OCI-LY7 (cell line): ENCODE results near the gene TMEM238L. TPM values are rescaled to one million over a fixed set of nuclear protein-coding genes. Genes with fewer than 3 reads are reported as not detected.
"Not testable (repeated sequence)": the region's sequence is repeated elsewhere in the genome, so short reads cannot be mapped to it uniquely, and the experiment has no call there.

Experiments
- Bru-seq: library from RNA; stranded (reverse); fragments of 400-500 nt; gene quantifications from one replicate; lab custom pipeline; 2021; lab: Mats Ljungman, UMichigan
- BruChase-seq, 2 experiments: library from RNA; stranded (reverse); fragments of 400-500 nt; gene quantifications; one replicate each; lab custom pipeline; 2021; lab: Mats Ljungman, UMichigan
- BruUV-seq: library from RNA; stranded (reverse); fragments of 400-500 nt; replicated peaks from 2 replicates; lab custom pipeline; 2021; lab: Mats Ljungman, UMichigan
- CTCF ChIA-PET: fragments of 300-600 bp; sonication (Branson Sonifier 250); formaldehyde crosslinking; loops from one replicate; lab custom pipeline; 2022; ENCODE audit warnings: antibody characterized with exemption; ENCODE audit not compliant: unreplicated experiment; lab: Charles Lee
- POLR2A ChIA-PET: fragments of 300-600 bp; sonication (Branson Sonifier 250); formaldehyde crosslinking; loops from one replicate; lab custom pipeline; 2022; ENCODE audit warnings: antibody characterized with exemption; lab: Charles Lee
- DNase-seq: peaks from one replicate; pipeline ENCODE4 v3.0.0-alpha.2; 2015; ENCODE audit warnings: low spot score
- H2AFZ ChIP-seq: fragments of 200-600 bp; sonication (generic), shearing (Covaris generic); 2 replicates; pipeline ENCODE4 v1.6.1; 2014; ENCODE audit warnings: mild to moderate bottlenecking, antibody characterized with exemption, low read length, moderate library complexity
- H3K27ac ChIP-seq: fragments of 200-600 bp; sonication (generic); 2 replicates; pipeline ENCODE4 v1.5.1; 2014; ENCODE audit warnings: mixed run types, low read depth, mild to moderate bottlenecking, moderate library complexity, low read length, inconsistent platforms; ENCODE audit not compliant: poor library complexity, severe bottlenecking
- H3K36me3 ChIP-seq: fragments of 200-600 bp; sonication (generic); 2 replicates; pipeline ENCODE4 v1.6.1; 2014; ENCODE audit warnings: mild to moderate bottlenecking, antibody characterized with exemption, low read length, moderate library complexity, mixed read lengths; ENCODE audit not compliant: insufficient read depth
- H3K4me1 ChIP-seq: fragments of 200-600 bp; sonication (generic); 2 replicates; pipeline ENCODE4 v1.5.1; 2014; ENCODE audit warnings: mild to moderate bottlenecking, low read length; ENCODE audit not compliant: insufficient read depth, poor library complexity, severe bottlenecking
- H3K4me2 ChIP-seq: fragments of 200-600 bp; sonication (generic); 2 replicates; pipeline ENCODE4 v1.6.1; 2014; ENCODE audit warnings: mild to moderate bottlenecking, low read length
- H3K4me3 ChIP-seq: fragments of 200-600 bp; sonication (generic); 2 replicates; pipeline ENCODE4 v1.5.1; 2014; ENCODE audit warnings: mild to moderate bottlenecking, low read depth, low read length; ENCODE audit not compliant: poor library complexity, severe bottlenecking
- H3K79me2 ChIP-seq: fragments of 200-600 bp; sonication (generic); 2 replicates; pipeline ENCODE4 v1.6.1; 2016; ENCODE audit warnings: low read depth, mild to moderate bottlenecking, low read length, moderate library complexity, mixed read lengths; ENCODE audit not compliant: insufficient read depth
- H3K9me2 ChIP-seq: fragments of 200-600 bp; sonication (generic); 2 replicates; pipeline ENCODE4 v1.6.1; 2016; ENCODE audit warnings: mild to moderate bottlenecking, low read length, mixed read lengths; ENCODE audit not compliant: insufficient read depth
- H3K9me3 ChIP-seq: fragments of 200-600 bp; sonication (generic); 2 replicates; pipeline ENCODE4 v1.6.1; 2014; ENCODE audit warnings: mild to moderate bottlenecking, mixed run types, low read length, mixed read lengths
- H4K20me1 ChIP-seq: fragments of 200-600 bp; sonication (generic); 2 replicates; pipeline ENCODE4 v1.6.1; 2014; ENCODE audit warnings: mild to moderate bottlenecking, antibody characterized with exemption, low read length, moderate library complexity, mixed read lengths; ENCODE audit not compliant: insufficient read depth
- EZH2phosphoT487 ChIP-seq: fragments of 200-600 bp; sonication (generic); IDR thresholded peaks from 2 replicates; pipeline ENCODE4 v1.6.1; 2018; ENCODE audit warnings: low read depth, borderline replicate concordance, mild to moderate bottlenecking, mixed run types, antibody characterized with exemption, low read length, moderate library complexity, mixed read lengths
- intact Hi-C: fragments of 100-400 bp; cut with micrococcal nuclease; formaldehyde crosslinking; loops from one replicate; pipeline ENCODE4 v1.10.0; 2022; ENCODE audit not compliant: unreplicated experiment
- long read RNA-seq: library from polyadenylated mRNA; stranded (forward); transcript quantifications from one replicate; pipeline ENCODE4 v2.0.0, GENCODE V29; 2022
- total RNA-seq, 2 experiments: library from RNA; depleted of rRNA in 1 of 2; stranded (reverse); fragments of >200 nt in 1 of 2; shearing (Covaris generic) in 1 of 2; gene quantifications; 2 replicates each; pipeline ENCODE4 v1.2.3, GENCODE V29; 2014 to 2022
- TF ChIP-seq, protein P1 (sequence below): fragments of 200-600 bp; sonication (generic); conservative IDR thresholded peaks from 2 replicates; pipeline ENCODE4 v1.5.1; 2014; ENCODE audit warnings: mild to moderate bottlenecking, antibody characterized with exemption, low read length, moderate library complexity, mixed read lengths

Gene TMEM238L, protein sequence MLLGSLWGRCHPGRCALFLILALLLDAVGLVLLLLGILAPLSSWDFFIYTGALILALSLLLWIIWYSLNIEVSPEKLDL
- total RNA-seq (2014; rRNA removed; shearing (Covaris generic)) (not detected in 2 replicates), total RNA-seq (2022) (not detected in 2 replicates), Bru-seq, nascent RNA (not detected), BruChase-seq, experiment 1, labeled RNA remaining after a 6-hour chase (not detected), BruChase-seq, experiment 2, labeled RNA remaining after a 2-hour chase (not detected)
- long read RNA-seq, result 0 reads

DNA sequence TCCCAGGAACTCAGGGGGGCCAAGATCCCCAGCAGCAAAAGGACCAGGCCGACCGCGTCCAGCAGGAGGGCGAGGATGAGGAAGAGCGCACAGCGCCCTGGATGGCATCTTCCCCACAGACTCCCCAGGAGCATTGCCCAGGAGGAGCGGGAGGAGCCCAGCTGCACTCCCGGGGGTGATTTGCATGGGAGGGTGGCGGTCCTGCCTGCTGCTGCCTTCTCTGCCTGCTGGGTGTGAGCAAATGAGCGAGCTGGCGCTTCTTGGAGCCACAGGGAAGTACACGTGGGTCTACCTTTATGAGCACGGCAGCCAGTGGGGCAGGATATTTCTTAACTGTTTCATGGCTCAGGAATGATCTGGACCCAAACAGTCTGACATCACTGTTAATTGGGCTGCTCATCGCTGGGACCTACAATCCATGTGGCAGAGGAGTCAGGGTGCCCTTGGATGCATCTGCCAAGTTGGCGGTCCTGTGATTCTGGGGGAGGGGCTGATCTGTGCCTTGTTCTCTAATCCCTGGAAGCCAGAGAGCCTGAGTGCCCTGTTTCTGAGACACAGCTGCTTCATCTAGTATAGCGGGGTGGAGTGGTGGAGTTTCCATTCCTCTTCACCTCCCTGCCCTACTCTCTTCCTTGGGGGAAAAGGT, at the start of gene TMEM238L:
TSS of gene TMEM238L (minus strand) at position 270 of the 646 bp plus-strand sequence. CDS start at position 134, 136 bp downstream.
- H3K36me3 ChIP-seq, result no peaks in the 10 kb centered on the region
- POLR2A ChIA-PET, result no interaction called here
- no peak for DNase-seq
- no peaks in the 10 kb centered on the region for H3K9me3 ChIP-seq
- CTCF ChIA-PET, result no interaction called here
- H3K4me3 ChIP-seq, result no peak within 1 kb of the TSS
- intact Hi-C loops, result no loop called here
- no peak within 1 kb of the TSS for H2AFZ ChIP-seq
- TF ChIP-seq, protein P1, sequence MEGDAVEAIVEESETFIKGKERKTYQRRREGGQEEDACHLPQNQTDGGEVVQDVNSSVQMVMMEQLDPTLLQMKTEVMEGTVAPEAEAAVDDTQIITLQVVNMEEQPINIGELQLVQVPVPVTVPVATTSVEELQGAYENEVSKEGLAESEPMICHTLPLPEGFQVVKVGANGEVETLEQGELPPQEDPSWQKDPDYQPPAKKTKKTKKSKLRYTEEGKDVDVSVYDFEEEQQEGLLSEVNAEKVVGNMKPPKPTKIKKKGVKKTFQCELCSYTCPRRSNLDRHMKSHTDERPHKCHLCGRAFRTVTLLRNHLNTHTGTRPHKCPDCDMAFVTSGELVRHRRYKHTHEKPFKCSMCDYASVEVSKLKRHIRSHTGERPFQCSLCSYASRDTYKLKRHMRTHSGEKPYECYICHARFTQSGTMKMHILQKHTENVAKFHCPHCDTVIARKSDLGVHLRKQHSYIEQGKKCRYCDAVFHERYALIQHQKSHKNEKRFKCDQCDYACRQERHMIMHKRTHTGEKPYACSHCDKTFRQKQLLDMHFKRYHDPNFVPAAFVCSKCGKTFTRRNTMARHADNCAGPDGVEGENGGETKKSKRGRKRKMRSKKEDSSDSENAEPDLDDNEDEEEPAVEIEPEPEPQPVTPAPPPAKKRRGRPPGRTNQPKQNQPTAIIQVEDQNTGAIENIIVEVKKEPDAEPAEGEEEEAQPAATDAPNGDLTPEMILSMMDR, result no peak
- TF ChIP-seq EZH2phosphoT487, result no peak
- H3K27ac ChIP-seq, result no peak within 1 kb of the TSS
- no peaks in the 10 kb centered on the region for H4K20me1 ChIP-seq
- no peak within 1 kb of the TSS for H3K4me2 ChIP-seq
- H3K79me2 ChIP-seq, result no peaks in the 10 kb centered on the region
- no TSS peak for BruUV-seq
- H3K9me2 ChIP-seq, result no peaks in the 10 kb centered on the region
- H3K4me1 ChIP-seq, result no peaks in the 10 kb centered on the region

DNA sequence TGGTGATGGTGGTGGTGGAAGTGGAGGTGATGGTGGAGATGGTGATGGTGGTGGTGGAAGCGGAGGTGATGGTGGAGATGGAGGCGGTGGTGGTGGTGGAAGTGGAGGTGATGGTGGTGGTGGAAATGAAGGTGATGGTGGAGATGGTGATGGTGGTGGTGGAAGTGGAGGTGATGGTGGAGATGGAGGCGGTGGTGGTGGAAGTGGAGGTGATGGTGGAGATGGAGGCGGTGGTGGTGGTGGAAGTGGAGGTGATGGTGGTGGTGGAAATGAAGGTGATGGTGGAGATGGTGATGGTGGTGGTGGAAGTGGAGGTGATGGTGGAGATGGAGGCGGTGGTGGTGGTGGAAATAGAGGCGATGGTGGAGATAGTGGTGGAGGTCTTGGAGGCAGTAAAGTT, 42.7 kb upstream of the TMEM238L start:
- H4K20me1 ChIP-seq, H3K27ac ChIP-seq, H3K4me1 ChIP-seq, H3K9me2 ChIP-seq, CTCF ChIA-PET, H2AFZ ChIP-seq, POLR2A ChIA-PET, H3K9me3 ChIP-seq, BruUV-seq, H3K36me3 ChIP-seq, DNase-seq, H3K79me2 ChIP-seq, H3K4me2 ChIP-seq, H3K4me3 ChIP-seq: not testable (repeated sequence)
- intact Hi-C loops, result loop anchor here (5.0 kb wide), 1 partner anchor 214 kb away; no protein-coding TSS in a partner anchor

DNA sequence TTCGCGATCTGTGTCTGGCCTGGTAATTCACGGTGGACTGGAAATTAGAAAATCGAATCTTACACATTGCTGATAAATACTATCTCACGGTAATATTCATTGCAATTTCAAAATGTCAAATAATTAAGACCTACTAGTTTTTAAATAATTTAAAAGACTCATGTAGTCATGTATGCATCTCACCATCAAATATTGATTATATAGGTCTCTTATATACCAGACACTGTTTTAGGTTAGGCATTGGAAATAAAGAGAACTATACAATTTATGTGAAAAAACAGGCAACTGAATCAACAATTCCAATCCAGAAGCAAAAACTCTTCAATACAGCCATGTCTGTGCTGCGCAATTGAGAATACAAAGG, 41.5 kb upstream of the TMEM238L start:
- BruUV-seq, result no TSS peak
- H4K20me1 ChIP-seq, result no peaks in the 10 kb centered on the region
- intact Hi-C loops, result loop anchor here (1.0 to 5.0 kb wide), 2 partner anchors 199 to 213 kb away; no protein-coding TSS in a partner anchor
- no peaks in the 10 kb centered on the region for H3K9me3 ChIP-seq
- H3K4me1 ChIP-seq, result no peaks in the 10 kb centered on the region
- DNase-seq, result no peak
- ChIA-PET CTCF (interaction anchor here (0.6 to 1.1 kb wide), 2 partner anchors 198 to 547 kb away, joined by 3 read pairs; no protein-coding TSS in a partner anchor), POLR2A (no interaction called here)
- no peaks in the 10 kb centered on the region for H3K79me2 ChIP-seq
- H3K4me2 ChIP-seq, result no peak overlapping the region
- H3K36me3 ChIP-seq, result no peaks in the 10 kb centered on the region
- no peak overlapping the region for H3K4me3 ChIP-seq
- H3K9me2 ChIP-seq, result no peaks in the 10 kb centered on the region
- H2AFZ ChIP-seq, result no peak overlapping the region
- TF ChIP-seq, protein P1, result no peak; the same call in 1 of the 2 replicates
- no peak for TF ChIP-seq EZH2phosphoT487
- H3K27ac ChIP-seq, result no peak overlapping the region
